Fibroblast of villous mesenchyme (primary cell): ENCODE measurements around the gene TCEAL7. TPM values are rescaled to one million over a fixed set of nuclear protein-coding genes. Genes with fewer than 3 reads are reported as not detected.

Experiments used
- DNase-seq: peaks from one replicate; pipeline ENCODE4 v3.0.0-alpha.2; 2010; ENCODE audit warnings: low read depth
- H3K4me3 ChIP-seq: 2 replicates; pipeline ENCODE4 v1.5.1; 2011; ENCODE audit warnings: low read depth, mild to moderate bottlenecking, low read length
- total RNA-seq: library from RNA; depleted of rRNA; stranded (reverse); fragments of >200 nt; gene quantifications from 2 replicates; pipeline ENCODE4 v1.2.3, GENCODE V29; 2012
- TF ChIP-seq, protein P1 (sequence below): IDR thresholded peaks from 2 replicates; pipeline ENCODE4 v1.5.1; 2012; ENCODE audit warnings: low read depth, mild to moderate bottlenecking, low read length; ENCODE audit not compliant: insufficient read depth

Gene TCEAL7
- total RNA-seq, 1 donor = 44.5 TPM

- peak overlapping the region; percentile 40 for H3K4me3 ChIP-seq
- DNase-seq = peak; percentile 1
- TF ChIP-seq, protein P1, sequence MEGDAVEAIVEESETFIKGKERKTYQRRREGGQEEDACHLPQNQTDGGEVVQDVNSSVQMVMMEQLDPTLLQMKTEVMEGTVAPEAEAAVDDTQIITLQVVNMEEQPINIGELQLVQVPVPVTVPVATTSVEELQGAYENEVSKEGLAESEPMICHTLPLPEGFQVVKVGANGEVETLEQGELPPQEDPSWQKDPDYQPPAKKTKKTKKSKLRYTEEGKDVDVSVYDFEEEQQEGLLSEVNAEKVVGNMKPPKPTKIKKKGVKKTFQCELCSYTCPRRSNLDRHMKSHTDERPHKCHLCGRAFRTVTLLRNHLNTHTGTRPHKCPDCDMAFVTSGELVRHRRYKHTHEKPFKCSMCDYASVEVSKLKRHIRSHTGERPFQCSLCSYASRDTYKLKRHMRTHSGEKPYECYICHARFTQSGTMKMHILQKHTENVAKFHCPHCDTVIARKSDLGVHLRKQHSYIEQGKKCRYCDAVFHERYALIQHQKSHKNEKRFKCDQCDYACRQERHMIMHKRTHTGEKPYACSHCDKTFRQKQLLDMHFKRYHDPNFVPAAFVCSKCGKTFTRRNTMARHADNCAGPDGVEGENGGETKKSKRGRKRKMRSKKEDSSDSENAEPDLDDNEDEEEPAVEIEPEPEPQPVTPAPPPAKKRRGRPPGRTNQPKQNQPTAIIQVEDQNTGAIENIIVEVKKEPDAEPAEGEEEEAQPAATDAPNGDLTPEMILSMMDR = no peak
These were observed 746 bp downstream of the TCEAL7 start for GRCh38 chrX:103330681-103331288.

- TF ChIP-seq, protein P1 = no peak
- no peak overlapping the region for H3K4me3 ChIP-seq
- DNase-seq = no peak
These were observed 8.6 kb downstream of the TCEAL7 start for GRCh38 chrX:103338663-103339062.

- H3K4me3 ChIP-seq = no peak overlapping the region
- TF ChIP-seq, protein P1 = peak; percentile 63
- peak; percentile 58 for DNase-seq
These were observed 13.1 kb downstream of the TCEAL7 start for GRCh38 chrX:103343105-103343504.

DNA sequence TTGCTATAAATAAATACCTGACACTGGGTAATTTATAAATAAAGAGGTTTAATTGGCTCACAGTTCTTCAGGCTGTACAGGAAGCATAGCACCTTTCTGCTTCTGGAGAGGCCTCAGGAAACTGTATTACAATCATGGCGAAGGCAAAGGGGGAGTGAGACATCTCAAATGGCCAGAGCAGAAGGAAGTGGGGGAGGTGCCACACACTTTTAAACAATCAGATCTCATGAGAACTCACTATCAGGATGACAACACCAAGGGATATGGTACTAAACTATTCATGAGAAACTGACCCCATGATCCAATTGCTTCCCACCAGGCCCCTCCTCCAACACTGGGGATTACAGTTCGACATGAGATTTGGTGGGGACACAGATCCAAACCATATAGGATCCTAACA is 14.6 kb downstream of the TCEAL7 start:
- no peak for DNase-seq
- H3K4me3 ChIP-seq = no peak overlapping the region
- TF ChIP-seq, protein P1 = no peak

DNA sequence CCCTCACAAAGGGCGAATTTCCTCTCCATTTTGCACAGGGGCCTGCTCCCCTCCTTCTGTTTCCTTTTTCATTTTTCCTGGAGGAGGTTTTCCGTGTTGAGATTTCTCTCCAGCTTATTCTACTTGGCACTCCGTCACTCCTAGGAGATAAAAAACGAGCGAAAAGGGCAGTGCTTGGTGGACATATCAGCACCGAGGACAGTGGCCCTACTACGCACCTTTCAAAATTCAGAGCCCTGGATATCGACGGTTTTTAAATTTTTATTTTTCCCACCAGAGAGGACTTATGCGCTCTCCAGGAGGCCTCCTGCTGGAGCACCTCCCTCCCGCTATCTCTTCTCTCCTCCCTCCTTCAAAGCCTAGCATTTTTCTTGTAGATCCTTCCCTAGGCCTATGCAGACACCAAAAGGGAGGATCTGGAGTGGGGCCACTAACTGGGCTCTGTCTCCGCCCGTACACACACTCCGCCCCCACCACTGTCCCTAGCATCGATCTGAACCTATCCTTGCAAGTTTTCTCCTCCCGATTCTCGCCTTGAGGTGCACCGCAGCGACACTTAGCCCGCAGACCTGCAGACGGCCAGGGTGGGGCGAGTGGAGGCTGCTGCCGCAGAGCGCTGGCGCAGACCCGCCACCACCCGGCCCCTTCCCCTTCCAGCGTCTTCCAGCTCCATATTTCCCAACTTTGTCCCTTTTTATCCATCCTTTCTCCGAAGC is 17.8 kb downstream of the TCEAL7 start:
- DNase-seq = no peak
- H3K4me3 ChIP-seq = no peak overlapping the region
- TF ChIP-seq, protein P1 = no peak

DNA sequence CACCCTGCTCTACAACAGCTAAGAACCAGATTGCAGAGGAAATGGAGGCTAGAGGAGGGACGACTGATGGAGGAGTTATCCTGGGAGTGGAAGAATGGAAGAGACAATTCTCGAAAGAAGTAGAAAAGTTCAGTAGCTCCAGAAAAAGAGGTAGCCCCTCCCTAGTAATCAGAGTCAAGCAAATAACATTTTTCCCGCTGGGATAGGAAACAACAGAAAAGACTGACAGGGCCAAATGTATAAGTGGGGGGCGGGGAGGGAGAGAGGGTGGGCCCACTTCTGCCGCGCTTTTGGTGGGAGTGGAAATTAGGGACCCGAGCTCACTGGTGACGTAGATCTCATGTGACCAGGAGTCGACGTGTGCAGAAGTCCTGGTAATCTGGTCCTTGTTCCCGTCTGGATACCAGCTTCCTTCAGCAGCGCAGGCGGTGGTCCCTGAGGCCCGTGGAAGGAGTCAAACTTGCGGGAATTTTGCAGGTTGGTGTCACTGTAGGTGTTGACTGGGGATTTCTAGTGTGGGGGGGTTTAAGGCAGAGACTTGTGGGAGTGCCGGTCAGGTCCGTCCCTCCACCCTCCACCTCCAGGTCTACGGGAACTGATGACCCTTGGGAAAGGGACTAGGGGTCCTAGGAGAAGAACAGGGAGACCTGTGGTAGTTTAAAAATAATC is 26.2 kb downstream of the TCEAL7 start, which contains the start of gene TCEAL9:
TCEAL9 (plus strand) TSS at position 377 of the 669 bp plus-strand sequence. CDS start 1,179 bp downstream, outside the sequence.
- DNase-seq = peak; percentile 83
- TF ChIP-seq, protein P1 = no peak
- H3K4me3 ChIP-seq = peak within 1 kb of the TSS; percentile 91
